ENCODE measurements around the gene SPPL3.
"Not testable (repeated sequence)": the region's sequence is repeated elsewhere in the genome, so short reads cannot be mapped to it uniquely, and the experiment has no call there.

Gene SPPL3

GRCh38 chr12:120814903-120815429, 89.2 kb downstream of the SPPL3 start:
- peak; percentile 27 to 49 for DNase-seq

GRCh38 chr12:120814203-120814902, 89.8 kb downstream of the SPPL3 start:
- DNase-seq = no peak

GRCh38 chr12:120813588-120814153, 90.5 kb downstream of the SPPL3 start:
- DNase-seq = no peak

DNA sequence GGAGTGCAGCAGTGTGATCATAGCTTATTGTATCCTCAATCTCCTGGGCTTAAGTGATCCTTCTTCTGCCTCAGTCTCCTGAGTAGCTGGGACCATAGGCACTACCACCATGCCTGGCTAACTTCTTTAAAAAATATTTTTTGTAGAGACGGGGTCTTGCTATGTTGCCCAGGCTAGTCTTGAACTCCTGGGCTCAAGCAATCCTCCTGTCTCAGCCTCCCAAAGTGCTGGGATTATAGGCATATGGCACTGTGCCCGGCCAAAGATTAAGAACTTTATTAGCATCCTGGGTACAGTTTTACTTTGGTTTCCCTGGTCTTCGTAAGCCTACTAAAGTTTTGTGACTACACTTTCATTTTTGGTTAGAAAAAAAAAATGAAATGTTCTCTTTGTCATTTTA, 94.1 kb downstream of the SPPL3 start:
- no peak for DNase-seq

DNA sequence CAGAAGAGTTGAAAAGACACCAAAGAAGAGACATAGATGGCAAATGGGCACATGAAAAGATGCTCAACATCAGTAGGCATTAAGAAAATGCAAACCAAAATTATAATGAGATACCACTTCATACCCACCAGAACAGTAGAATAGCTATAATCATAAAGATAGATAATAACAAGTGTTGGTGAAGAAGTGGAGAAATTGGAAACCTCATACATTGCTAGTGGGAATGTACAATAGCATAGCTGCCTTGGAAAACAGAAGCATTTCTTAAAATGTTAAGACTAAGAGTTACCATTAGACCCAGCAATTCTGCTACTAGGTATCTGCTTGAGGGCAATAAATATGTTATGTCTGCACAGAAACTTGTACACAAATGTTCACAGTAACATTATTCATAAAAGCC, 99.7 kb downstream of the SPPL3 start:
- DNase-seq = no peak

DNA sequence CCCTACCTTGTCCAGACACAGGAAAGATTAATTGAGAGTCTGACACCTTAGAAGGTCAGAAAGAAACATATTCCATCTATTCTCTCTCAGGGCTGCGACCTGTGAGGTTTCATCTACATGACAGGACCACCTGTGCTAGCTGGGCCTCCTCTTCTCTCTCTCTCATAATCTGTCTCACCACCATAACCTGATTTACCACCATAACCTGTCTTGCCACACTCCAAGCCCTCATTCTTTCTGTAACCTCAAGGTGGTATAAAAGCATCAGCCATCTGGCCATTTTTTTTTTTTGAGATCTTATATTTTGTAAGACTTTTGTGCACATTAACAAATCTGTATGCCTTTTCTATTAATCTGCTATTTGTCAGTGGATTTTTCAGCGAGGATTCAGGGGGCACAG, 103.0 kb downstream of the SPPL3 start:
- DNase-seq = no peak

DNA sequence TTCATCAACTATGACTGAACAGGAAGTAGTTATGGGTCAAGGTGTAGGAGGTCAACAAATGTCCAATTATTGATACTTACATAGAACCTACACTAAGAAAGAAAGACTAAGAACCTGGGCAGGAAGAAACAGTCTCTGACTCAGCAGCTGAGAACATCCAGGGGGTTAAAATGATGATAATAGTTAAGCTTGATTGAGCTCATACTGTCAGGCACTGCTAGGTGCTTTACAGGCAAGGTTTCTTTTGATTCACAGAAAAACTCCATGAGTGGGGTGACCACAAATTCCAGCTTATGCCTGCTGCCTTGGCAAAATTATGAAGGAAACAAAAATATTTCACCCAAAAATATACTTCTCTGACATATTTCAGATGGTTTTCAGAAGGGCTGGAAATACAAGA, 103.5 kb downstream of the SPPL3 start:
- DNase-seq = no peak

DNA sequence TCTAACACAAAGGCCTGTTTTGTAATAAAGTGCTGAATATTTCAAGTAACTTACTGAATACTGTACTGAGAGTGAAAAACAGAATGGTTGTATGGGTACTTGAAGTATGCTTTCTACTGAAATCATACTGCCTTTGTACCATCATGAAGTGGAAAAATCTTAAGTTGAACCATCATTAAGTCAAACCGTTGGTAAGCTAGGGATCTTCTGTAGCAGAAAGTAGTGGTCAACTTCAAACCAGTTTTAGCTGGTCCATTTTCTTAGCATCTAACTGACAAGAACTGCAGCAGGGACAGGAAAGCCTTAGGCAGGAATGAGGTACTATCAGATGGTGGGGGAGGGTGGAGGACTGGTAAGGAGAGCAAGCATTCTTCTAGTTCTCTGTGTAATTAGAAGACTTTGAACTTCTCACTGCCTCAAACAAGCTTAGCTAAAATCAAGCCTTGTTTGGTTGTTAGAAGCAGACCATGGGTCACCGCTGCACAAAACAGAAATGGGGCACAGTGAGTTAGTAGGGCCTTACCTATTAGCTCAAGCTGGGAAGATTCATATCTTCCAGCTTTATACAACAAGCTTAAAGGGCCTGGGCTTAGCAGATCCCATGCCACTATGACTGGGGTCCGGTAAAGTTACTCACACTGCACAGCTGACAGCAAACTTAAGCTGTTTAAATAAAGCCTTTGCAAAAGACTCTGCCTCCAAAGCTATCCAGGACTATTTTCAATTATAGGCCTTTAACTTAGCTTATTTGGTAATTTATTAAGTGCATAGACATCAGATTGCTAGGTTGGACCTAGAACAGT, 104.7 kb downstream of the SPPL3 start:
- no peak for DNase-seq

DNA sequence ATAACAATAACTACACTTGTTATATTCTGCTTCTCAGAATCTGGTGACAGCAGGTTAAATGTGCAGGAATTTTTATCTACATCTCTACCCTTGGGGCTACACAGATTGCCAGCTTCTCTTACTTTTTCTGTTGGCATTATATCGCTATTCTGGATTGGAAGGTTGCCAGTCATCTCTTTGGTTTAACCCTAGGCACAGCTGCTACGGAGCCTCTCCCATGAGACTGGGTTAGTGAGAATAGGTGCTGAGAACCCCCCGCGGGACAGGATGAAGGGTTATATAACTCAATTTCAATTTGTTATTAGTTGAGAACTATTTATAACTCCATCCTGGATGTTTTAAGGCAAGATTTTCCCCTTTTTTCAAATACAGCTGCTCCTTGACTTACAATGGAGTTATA, 105.5 kb downstream of the SPPL3 start:
- DNase-seq = peak in 1 of 2 experiments; percentile 9

DNA sequence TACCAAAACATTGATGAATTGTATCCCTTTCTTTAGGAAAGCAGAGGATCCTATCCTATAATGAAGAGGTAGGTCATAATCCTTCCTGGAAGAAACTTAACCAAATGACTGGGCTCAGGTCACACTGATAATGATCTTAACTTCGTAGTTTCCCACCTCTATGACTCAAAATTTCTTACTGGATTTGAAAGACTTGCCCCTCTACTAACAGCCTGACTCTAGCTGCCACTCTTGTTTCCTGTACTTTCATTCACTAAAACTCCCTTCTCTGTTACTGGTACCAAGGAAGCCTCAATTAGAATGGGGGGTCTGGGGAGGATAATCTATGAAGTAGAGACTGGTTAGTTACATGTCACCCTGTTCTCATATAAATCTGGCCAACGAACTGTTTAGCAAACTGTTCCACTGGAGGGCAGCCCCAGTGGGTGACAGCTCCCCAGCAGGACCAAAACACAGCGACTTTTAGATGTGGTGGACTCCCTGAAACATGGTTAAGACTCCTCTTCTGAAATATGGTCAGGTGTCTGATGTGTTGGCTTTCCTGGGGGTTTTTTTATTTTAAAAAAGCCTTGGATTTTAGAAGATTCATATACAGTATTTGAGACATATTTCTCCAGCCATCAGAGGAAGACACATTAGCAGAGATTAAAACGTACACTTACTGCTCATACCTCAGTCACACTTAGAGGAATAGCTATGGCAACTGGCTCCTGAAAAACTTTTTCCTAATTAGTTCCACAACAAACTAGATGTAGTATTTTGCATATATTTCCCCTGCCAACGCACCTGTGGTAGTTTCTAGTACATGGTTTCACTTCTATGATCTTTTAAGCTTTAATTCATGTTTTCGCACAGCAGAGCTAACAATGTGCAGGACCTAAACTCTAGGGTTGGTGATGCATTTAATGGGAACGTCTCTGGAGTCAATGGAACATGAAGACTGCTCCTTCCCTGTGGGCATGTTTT, 106.2 kb downstream of the SPPL3 start:
- DNase-seq = no peak

- DNase-seq = no peak
Measured at GRCh38 chr12:120795441-120796178, 108.5 kb downstream of the SPPL3 start.

DNA sequence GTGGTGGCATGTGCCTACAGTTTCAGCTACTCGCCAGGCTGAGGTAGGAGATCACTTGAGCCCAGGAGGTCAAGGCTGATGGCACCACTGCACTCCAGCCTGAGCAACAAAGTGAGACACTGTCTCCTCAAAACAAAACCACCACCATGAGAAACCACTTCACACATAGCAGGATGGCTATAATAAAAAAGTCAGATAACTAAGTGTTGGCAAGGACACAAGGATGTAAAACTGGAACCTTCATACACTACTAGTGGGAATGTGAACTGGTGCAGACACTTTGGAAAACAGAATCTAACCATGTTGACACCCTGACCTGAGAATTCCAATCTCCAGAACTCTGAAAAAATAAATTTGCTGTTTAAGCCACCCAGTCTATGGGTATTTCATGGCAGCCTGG, 110.8 kb downstream of the SPPL3 start:
- DNase-seq = no peak

DNA sequence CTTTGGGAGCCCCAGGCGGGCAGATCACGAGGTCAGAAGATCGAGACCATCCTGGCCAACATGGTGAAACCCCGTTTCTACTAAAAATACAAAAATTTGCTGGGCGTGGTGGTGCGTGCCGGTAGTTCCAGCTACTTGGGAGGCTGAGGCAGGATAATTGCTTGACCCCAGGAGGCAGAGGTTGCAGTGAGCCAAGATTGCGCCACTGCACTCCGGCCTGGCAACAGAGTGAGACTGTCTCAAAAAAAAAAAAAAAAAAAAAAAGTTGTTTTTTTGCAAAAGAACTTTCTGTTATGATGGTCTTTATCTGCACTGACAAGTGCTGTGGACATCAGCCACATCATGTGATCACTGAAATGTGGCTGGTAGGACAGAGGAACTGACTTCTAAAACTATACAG, 111.7 kb downstream of the SPPL3 start:
- not testable (repeated sequence) for DNase-seq

GRCh38 chr12:120791669-120792176, 112.4 kb downstream of the SPPL3 start:
- DNase-seq = no peak

DNA sequence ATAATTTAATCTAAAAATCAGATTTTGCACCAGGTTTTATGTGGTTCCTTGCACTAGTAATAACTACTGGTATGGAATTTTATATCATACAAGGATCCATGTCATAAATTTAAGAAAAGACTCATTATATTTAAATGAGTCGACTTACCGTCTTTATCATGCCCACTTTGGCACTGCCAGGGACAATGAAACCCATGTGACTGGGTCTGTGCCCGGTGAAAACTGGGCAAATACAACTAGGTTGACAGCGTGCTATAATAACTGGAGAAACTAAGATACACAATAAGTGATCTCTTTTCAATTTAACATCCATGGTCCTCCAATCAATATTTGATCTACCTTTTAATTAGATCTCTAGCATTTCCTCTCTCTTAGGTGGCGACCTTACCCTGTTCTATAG, 114.0 kb downstream of the SPPL3 start:
- DNase-seq = no peak

- DNase-seq = no peak
Measured at GRCh38 chr12:120787889-120788288, 116.3 kb downstream of the SPPL3 start.

GRCh38 chr12:120784804-120785203, 119.4 kb downstream of the SPPL3 start:
- DNase-seq = no peak

- no peak for DNase-seq
Measured at GRCh38 chr12:120783197-120783596, 121.0 kb downstream of the SPPL3 start.

GRCh38 chr12:120775862-120776552, 128.2 kb downstream of the SPPL3 start:
- no peak for DNase-seq

- no peak for DNase-seq
Measured at GRCh38 chr12:120774169-120774916, 129.8 kb downstream of the SPPL3 start.
